GOT3 (cell line): ENCODE measurements around the gene C6orf58.
"Not testable (repeated sequence)": the region's sequence is repeated elsewhere in the genome, so short reads cannot be mapped to it uniquely, and the experiment has no call there.

Experiments
- DNase-seq: peaks from one replicate; lab custom pipeline; 2025; ENCODE audit warnings: mixed read lengths; lab: John Stamatoyannopoulos, UW

Gene C6orf58

DNA sequence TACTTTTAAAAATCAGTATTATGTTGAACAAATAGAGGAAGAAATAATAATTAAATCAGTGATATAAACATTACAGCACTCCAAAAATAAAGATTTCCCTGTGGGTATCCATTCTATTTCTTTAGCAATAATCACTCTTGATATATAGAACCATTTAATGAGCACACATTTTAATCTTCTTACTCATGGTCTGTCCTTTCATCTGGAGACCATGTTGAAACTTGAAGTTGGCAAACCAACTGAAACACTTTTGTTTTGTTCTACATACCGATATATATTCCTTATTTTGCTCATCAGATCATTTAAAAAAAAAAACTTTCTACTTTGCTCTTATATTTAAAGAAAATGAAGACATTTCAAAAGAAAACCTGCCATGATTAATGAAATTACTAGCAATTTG, 13.4 kb downstream of the C6orf58 start:
- no peak for DNase-seq

DNA sequence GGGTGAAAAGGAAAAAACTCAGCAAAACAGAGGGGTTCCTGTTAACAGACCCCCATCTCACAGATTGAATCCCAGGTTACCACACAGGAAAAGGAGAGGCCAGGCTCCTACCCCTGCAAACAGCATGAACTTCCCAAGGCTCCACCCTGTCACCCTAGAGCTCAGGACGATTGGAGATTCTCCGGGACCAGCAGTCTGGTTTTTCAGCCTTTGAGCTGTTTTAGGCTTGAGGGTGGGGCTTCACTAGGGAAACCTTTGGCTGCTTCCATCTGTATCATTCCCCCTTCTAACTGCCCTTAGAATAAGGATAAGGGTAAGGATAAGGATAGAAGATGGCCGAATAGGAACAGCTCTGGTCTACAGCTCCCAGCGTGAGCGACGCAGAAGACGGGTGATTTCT, 16.0 kb downstream of the C6orf58 start:
- no peak for DNase-seq

DNA sequence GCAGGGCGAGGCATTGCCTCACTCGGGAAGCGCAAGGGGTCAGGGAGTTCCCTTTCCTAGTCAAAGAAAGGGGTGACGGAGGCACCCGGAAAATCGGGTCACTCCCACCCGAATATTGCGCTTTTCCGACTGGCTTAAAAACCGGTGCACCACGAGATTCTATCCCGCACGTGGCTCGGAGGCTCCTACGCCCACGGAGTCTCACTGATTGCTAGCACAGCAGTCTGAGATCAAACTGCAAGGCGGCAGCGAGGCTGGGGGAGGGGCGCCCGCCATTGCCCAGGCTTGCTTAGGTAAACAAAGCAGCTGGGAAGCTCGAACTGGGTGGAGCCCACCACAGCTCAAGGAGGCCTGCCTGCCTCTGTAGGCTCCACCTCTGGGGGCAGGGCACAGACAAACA, 16.5 kb downstream of the C6orf58 start:
- DNase-seq: not testable (repeated sequence)

DNA sequence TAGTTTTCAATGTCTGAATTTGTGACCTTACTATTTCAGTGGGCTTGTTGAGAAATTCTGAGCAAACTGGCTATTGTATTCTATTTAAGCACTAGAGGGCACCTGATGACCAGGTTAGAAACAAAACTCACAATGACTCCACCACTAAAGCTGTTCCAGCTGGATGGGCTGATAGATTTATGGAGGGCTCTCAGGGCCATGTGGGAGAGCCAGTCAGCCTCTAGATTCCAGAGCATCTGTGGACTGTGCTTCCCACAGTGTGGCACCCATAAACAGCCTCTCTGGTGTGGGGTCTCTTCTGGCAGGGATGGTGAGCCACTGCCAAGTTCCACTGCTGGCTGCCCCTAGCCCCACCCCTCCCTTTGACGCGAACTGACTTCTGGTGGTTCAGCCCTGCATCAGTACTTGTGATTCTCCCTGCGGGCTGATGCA, 29.2 kb downstream of the C6orf58 start:
- DNase-seq: no peak

DNA sequence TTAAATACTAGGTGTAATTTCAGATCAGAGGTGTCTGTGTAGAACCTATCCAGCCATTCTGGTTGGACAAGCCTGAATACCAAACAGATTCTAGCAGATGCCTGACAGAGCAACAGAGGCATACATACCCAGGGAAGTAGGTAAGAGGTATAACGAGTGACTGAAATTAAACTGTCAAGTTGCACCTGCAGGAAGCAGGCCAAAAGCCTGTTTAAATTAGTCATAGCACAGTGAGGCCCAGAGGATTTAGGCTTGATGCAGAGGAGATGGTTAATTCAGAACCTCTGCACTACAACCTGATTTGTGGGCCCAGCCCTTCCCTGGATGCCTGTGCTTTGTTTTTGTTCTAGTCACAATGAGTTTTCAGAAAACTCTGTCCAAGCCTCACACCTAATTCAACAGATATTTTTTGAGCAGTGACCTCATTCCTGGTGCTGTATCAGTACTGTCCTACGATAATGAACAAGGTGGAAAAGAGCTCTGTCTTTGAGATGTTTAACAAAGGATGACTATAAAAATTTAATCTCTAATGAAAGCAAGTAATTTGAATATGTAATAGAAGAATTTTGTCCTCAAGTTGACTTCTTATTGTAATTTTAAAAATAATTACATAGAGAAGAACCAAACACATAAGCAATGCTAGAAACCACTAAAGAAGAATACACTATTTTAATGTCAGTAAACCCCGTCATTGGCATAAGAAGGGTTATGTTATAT, 31.7 kb downstream of the C6orf58 start:
- no peak for DNase-seq

DNA sequence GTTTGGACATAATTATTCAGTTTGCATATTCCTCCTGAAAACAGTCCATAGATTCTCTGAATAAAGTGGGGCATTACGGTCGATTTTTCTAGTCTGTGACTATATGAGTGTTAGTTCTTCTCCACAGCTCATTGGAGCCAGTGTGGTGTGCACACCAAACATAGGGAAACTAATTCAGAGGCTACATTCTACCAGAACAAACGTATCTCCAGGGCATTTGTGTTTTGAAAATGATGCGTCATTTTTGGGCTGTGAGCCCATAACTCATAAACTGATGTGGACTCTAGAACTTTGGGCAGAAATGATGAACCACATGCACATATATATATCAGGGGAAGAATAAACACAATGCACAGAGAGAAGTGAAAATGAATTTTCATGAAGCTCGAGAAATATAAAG, 41.8 kb downstream of the C6orf58 start:
- DNase-seq: no peak

DNA sequence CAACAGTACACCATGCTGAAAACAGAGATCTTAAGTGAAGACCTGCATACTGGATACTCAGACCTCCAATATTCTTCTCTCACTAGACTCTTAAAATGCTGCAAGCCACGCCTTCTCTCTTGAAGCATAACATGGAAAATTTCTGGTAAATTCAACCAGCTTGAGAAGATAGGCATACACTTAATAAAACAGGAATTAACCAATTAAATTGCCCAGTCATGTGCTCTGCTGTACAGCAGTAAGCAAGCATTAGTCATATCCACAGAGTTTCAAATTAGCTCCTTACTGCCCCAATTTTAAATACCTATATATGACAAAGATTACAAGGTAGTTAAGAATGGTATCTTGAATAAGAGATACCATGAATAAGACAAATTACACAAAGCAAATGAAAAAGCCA, 53.8 kb downstream of the C6orf58 start:
- no peak for DNase-seq

DNA sequence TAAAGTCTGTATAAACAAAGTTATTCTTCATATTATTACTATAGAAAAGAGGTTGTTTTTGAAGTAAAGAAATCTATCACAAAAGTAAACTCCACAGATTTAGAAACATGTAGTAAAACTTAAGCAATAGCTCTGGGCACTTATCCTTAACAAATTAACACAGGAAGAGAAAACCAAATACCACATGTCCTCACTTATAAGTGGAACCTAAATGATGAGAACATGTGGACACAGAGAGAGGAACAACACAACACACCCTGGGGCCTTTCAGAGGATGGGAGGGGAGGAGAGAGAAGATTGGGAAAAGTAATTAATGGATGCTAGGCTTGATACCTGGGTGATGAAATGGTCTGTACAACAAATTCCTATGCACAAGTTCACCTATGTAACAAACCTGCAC, 57.2 kb downstream of the C6orf58 start:
- no peak for DNase-seq

DNA sequence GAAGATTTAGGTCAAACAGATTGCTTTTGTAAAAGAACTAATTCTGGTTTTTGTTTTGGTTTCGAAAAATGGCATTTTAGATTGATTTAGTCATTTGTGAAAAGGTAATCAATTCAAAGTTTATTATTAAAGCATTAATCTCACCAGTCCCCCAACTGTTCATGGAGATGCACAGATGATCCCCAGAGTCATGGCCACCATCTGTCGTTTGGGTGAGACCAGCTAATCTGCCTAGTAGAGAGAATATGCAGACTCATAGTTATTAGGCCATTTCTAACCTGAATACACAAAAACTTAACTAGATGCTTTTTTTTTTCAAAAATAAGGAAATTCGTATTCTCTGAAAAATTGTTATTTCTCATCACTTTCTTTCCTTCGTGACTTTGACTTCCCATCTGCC, 58.1 kb downstream of the C6orf58 start:
- no peak for DNase-seq

DNA sequence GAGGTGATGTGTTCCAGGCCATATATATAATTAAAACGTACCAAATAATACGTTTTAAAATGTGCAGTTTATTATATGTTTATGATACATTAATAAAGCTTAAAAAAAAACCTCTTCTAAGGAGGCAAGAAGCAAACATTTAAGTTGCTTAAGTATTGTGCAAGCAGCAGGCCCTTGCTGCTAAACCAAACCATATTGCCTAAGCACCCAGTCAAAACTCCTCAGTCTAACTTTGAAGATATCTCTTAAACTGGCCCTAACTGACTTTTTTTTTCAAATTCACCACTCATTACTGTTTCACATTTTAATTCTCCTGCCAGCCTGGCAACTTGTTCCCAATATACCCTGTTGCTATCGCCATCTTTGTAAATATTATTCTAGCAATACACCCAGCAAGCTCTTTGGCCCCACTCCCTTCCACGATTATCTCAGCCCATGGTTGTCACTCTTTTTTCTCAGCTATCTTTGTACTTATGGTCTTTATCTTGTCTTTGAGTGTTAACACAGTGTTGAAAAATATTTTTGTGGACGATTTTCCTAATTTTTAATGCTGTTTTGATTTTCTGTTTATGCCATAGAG, 60.9 kb downstream of the C6orf58 start:
- no peak for DNase-seq
